Loucy (cell line): ENCODE results near the gene TMEM51.

Source experiments
- H2AFZ ChIP-seq: fragments of 200-600 bp; sonication (generic); 2 replicates; pipeline ENCODE4 v1.6.0; 2016; ENCODE audit warnings: antibody characterized with exemption, mild to moderate bottlenecking, low read length, moderate library complexity
- H3F3A ChIP-seq: fragments of 200-600 bp; 2 replicates; pipeline ENCODE4 v1.6.0; 2016; ENCODE audit warnings: antibody characterized with exemption, low read depth, mild to moderate bottlenecking
- H3K27me3 ChIP-seq: fragments of 200-600 bp; sonication (generic); 2 replicates; pipeline ENCODE4 v1.6.1; 2014; ENCODE audit warnings: low read length, mild to moderate bottlenecking; ENCODE audit not compliant: insufficient read depth, poor library complexity, severe bottlenecking
- H3K36me3 ChIP-seq: fragments of 200-600 bp; sonication (generic); 2 replicates; pipeline ENCODE4 v1.6.1; 2016; ENCODE audit warnings: low read length; ENCODE audit not compliant: insufficient read depth
- H3K4me1 ChIP-seq: fragments of 200-600 bp; sonication (generic); 2 replicates; pipeline ENCODE4 v1.5.1; 2014; ENCODE audit warnings: low read length, mild to moderate bottlenecking; ENCODE audit not compliant: insufficient read depth, poor library complexity, severe bottlenecking
- H3K4me2 ChIP-seq: fragments of 200-600 bp; sonication (generic); 2 replicates; pipeline ENCODE4 v1.6.0; 2014; ENCODE audit warnings: antibody characterized with exemption, low read length, low read depth, mild to moderate bottlenecking; ENCODE audit not compliant: poor library complexity, severe bottlenecking
- H3K4me3 ChIP-seq: fragments of 200-600 bp; sonication (generic); 2 replicates; pipeline ENCODE4 v1.5.1; 2014; ENCODE audit warnings: low read length, mild to moderate bottlenecking, mixed read lengths; ENCODE audit not compliant: poor library complexity, severe bottlenecking
- H3K79me2 ChIP-seq: fragments of 200-600 bp; sonication (generic); 2 replicates; pipeline ENCODE4 v1.6.1; 2014; ENCODE audit warnings: low read length; ENCODE audit not compliant: insufficient read depth
- H3K9ac ChIP-seq: fragments of 200-600 bp; sonication (generic); 2 replicates; pipeline ENCODE4 v1.6.0; 2014; ENCODE audit warnings: mild to moderate bottlenecking, low read depth, low read length, moderate library complexity; ENCODE audit not compliant: poor library complexity, severe bottlenecking
- H3K9me2 ChIP-seq: fragments of 200-600 bp; sonication (generic); replicated peaks from 2 replicates; pipeline ENCODE4 v1.6.1; 2016; ENCODE audit warnings: low read depth, low read length, mixed read lengths
- H3K9me3 ChIP-seq: fragments of 200-600 bp; sonication (generic); 2 replicates; pipeline ENCODE4 v1.6.1; 2014; ENCODE audit warnings: mild to moderate bottlenecking, antibody characterized with exemption, low read length, low read depth; ENCODE audit not compliant: insufficient read depth
- H4K20me1 ChIP-seq: fragments of 200-600 bp; sonication (generic); 2 replicates; pipeline ENCODE4 v1.6.0; 2014; ENCODE audit warnings: antibody characterized with exemption, low read length, mild to moderate bottlenecking; ENCODE audit not compliant: insufficient read depth, poor library complexity, severe bottlenecking
- EZH2phosphoT487 ChIP-seq: fragments of 200-600 bp; IDR thresholded peaks from 2 replicates; pipeline ENCODE4 v1.6.1; 2018; ENCODE audit warnings: antibody characterized with exemption, mild to moderate bottlenecking, moderate library complexity, borderline replicate concordance
- TF ChIP-seq, protein P1 (sequence below): fragments of 200-600 bp; sonication (generic); conservative IDR thresholded peaks from 2 replicates; pipeline ENCODE4 v1.5.1; 2014; ENCODE audit warnings: mild to moderate bottlenecking, antibody characterized with exemption, low read length

Gene TMEM51

DNA sequence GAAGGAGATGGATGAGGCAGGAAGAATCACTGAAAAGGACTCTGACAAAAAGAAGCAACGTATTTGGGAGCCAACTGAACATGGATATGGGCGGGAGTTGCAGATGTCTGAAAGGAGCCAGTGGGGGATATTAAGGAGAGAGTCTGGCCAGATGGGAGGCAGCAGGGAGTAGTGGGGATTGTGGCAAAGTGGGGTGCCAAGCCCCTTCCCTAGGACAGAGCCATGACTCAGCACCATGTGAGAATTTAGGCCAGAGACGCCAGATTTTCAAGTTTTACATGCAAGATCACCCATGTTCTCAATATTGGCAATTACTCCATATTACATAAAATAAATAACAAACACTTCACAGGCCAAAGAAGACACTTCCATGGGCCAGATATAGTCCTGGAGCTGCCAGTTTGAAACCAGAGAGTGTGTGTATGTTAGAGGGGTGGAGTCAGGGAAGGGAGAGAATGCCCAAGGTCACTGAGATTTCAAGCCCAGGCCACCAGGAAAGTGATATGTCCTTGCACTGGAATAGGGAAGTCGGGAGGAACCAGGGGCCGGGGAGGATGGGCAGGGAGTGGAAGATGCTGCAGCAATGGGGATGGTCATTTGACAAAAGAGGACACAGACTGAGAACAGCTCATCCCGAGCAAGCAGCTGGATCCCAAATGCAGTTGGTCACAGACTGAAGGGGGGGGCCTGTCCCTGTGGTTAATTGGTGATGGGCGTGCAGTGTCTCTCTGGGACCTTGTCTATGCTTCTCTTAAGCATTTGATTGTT lies 23.5 kb downstream of the TMEM51 start:
- no peak for TF ChIP-seq EZH2phosphoT487
- TF ChIP-seq, protein P1, sequence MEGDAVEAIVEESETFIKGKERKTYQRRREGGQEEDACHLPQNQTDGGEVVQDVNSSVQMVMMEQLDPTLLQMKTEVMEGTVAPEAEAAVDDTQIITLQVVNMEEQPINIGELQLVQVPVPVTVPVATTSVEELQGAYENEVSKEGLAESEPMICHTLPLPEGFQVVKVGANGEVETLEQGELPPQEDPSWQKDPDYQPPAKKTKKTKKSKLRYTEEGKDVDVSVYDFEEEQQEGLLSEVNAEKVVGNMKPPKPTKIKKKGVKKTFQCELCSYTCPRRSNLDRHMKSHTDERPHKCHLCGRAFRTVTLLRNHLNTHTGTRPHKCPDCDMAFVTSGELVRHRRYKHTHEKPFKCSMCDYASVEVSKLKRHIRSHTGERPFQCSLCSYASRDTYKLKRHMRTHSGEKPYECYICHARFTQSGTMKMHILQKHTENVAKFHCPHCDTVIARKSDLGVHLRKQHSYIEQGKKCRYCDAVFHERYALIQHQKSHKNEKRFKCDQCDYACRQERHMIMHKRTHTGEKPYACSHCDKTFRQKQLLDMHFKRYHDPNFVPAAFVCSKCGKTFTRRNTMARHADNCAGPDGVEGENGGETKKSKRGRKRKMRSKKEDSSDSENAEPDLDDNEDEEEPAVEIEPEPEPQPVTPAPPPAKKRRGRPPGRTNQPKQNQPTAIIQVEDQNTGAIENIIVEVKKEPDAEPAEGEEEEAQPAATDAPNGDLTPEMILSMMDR = no peak
- Histone ChIP-seq H3K4me1 (no peaks in the 10 kb centered on the region), H3K9me3 (no peaks in the 10 kb centered on the region)

DNA sequence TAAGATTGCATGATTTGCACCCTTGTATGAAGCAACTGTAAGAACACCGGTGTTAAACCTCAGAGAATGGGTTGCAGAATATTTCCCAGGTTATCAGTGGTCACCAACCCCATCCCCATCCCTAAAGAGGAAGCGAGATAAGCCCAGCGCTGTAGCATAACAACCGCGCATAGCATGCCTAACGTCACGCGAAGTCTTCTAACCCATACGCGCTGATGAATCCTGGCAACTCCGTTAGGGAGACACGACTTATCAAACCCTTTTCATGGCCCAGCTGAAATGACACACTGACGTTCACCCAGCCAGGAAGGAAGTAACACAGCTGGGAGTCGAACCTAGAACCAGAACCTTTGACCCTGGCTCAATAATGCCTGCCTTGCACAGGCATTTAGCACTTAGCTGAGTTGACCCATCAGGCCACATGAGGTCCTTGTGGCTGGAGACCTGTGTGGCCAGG lies 24.2 kb downstream of the TMEM51 start:
- no peak overlapping the region for H3K4me2 ChIP-seq
- no peaks in the 10 kb centered on the region for H3K79me2 ChIP-seq
- H3K9ac ChIP-seq = no peak overlapping the region
- no peak overlapping the region for H2AFZ ChIP-seq
- H3K4me3 ChIP-seq = no peak overlapping the region
- H3F3A ChIP-seq = no peaks in the 10 kb centered on the region
- no peaks in the 10 kb centered on the region for H3K36me3 ChIP-seq
- no peaks in the 10 kb centered on the region for H4K20me1 ChIP-seq
- H3K27me3 ChIP-seq = no peaks in the 10 kb centered on the region
- TF ChIP-seq, protein P1 = no peak
- no peak for TF ChIP-seq EZH2phosphoT487
- no peaks in the 10 kb centered on the region for H3K9me3 ChIP-seq
- H3K4me1 ChIP-seq = no peaks in the 10 kb centered on the region
- H3K9me2 ChIP-seq = no peaks in the 10 kb centered on the region

More for the DNA sequence above, 23.5 kb downstream of the TMEM51 start:
- no peaks in the 10 kb centered on the region for H3K9me2 ChIP-seq
- no peak overlapping the region for H3K9ac ChIP-seq
- H3K4me3 ChIP-seq = no peak overlapping the region
- no peaks in the 10 kb centered on the region for H3K27me3 ChIP-seq
- H3F3A ChIP-seq = no peaks in the 10 kb centered on the region
- H2AFZ ChIP-seq = no peak overlapping the region
- H3K36me3 ChIP-seq = no peaks in the 10 kb centered on the region
- no peaks in the 10 kb centered on the region for H4K20me1 ChIP-seq
- H3K79me2 ChIP-seq = no peaks in the 10 kb centered on the region
- H3K4me2 ChIP-seq = no peak overlapping the region

- TF ChIP-seq, protein P1 = no peak
- TF ChIP-seq EZH2phosphoT487 = no peak
- no peaks in the 10 kb centered on the region for H3K79me2 ChIP-seq
- no peak overlapping the region for H3K9ac ChIP-seq
- no peak overlapping the region for H3K4me3 ChIP-seq
- H3F3A ChIP-seq = no peaks in the 10 kb centered on the region
- no peaks in the 10 kb centered on the region for H3K36me3 ChIP-seq
- no peaks in the 10 kb centered on the region for H3K9me3 ChIP-seq
- H3K27me3 ChIP-seq = no peaks in the 10 kb centered on the region
- no peak overlapping the region for H3K4me2 ChIP-seq
- no peaks in the 10 kb centered on the region for H3K4me1 ChIP-seq
- H2AFZ ChIP-seq = no peak overlapping the region
- no peaks in the 10 kb centered on the region for H4K20me1 ChIP-seq
- no peaks in the 10 kb centered on the region for H3K9me2 ChIP-seq
Measured at GRCh38 chr1:15178571-15179484, 25.3 kb downstream of the TMEM51 start.
